Subcutaneous adipose tissue (tissue), 4 donors: Measurements from ENCODE around the gene MED14. TPM values are rescaled to one million over a fixed set of nuclear protein-coding genes. Genes with fewer than 3 reads are reported as not detected.

Experiments used
- total RNA-seq, 4 donors: library from RNA; depleted of rRNA; stranded (reverse); fragments of >200 nt; gene quantifications; one replicate each; pipeline ENCODE4 v1.1.0, GENCODE V29; 2016
- TF ChIP-seq, protein P1 (sequence below): fragments of 450-650 bp; IDR thresholded peaks from one replicate; pipeline ENCODE4 v1.5.1; 2016; ENCODE audit warnings: low read depth, mild to moderate bottlenecking, control low read depth, antibody characterized with exemption, moderate library complexity

Gene MED14
- total RNA-seq, 4 donors from 2014 or later: 24.7 to 39.3 (median 31.8) TPM

- TF ChIP-seq, protein P1, sequence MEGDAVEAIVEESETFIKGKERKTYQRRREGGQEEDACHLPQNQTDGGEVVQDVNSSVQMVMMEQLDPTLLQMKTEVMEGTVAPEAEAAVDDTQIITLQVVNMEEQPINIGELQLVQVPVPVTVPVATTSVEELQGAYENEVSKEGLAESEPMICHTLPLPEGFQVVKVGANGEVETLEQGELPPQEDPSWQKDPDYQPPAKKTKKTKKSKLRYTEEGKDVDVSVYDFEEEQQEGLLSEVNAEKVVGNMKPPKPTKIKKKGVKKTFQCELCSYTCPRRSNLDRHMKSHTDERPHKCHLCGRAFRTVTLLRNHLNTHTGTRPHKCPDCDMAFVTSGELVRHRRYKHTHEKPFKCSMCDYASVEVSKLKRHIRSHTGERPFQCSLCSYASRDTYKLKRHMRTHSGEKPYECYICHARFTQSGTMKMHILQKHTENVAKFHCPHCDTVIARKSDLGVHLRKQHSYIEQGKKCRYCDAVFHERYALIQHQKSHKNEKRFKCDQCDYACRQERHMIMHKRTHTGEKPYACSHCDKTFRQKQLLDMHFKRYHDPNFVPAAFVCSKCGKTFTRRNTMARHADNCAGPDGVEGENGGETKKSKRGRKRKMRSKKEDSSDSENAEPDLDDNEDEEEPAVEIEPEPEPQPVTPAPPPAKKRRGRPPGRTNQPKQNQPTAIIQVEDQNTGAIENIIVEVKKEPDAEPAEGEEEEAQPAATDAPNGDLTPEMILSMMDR: no peak
These were observed 51.2 kb downstream of the MED14 start for GRCh38 chrX:40684092-40684491.

DNA sequence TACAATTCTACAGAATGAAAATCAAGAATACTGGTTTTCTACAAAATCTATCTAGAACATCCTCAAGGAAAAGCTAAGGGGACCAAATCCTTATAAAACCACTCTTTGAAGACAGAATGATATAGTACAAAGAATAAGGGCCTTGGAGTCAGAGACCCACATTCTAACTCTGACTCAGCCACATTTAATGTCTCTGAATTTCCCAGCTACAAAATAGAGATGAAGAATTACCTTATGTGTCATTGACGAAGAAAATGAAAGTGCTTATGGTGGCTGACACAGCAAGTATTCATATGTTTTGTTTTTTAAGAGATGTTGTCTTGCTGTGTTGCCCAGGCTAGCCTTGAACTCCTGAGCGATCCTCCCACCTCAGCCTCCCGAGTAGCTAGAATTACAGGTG lies 52.1 kb downstream of the MED14 start:
- TF ChIP-seq, protein P1: no peak

- TF ChIP-seq, protein P1: no peak
These were observed 64.2 kb downstream of the MED14 start for GRCh38 chrX:40671126-40671525.

- TF ChIP-seq, protein P1: no peak
These were observed 71.3 kb downstream of the MED14 start for GRCh38 chrX:40663880-40664630.

DNA sequence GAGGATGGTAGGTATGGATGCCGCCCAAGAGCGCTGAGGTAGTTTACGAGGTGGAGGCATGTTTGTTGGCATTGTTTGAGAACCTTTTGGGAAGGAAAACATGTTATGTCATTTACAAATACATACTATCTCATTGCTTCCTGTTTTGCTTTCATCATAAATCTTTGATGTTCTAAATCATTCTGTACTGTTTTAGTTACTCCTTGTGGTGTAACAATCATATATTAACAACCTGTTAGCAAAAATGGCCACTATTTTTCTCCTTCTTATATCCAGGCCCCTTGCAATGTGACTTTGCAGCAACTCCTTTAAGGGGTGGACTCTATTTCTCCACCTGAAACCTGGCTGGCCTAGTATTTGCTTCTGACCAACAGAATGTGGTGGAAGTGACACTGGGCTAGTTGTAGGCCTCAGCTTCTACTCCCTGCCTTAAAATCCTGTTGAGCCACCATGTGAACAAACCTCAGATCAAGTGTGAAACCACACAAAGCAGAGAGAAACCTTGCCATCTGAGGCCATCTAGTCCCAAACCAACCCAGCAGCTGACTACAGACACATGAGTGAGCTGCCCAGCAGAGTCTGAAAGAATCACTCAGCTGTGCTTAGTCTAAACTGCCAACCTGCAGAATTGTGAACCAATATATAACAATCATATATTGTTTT lies 72.1 kb downstream of the MED14 start:
- TF ChIP-seq, protein P1: no peak

- TF ChIP-seq, protein P1: no peak
These were observed 73.9 kb downstream of the MED14 start for GRCh38 chrX:40661489-40661888.

GRCh38 chrX:40660381-40660780 lies 75.0 kb downstream of the MED14 start:
- TF ChIP-seq, protein P1: no peak
